ENCODE measurements around the gene LIPE. TPM values are rescaled to one million over a fixed set of nuclear protein-coding genes. Genes with fewer than 3 reads are reported as not detected.

Gene LIPE
- total RNA-seq, 1 donor from 2014 or later, result 39.0 TPM

GRCh38 chr19:42355896-42356295 lies 71.3 kb downstream of the LIPE start:
- H3K36me3 Mint-ChIP-seq (ENCODE audit: unreplicated experiment), result peaks cover 14% of the 10 kb centered on the region
- H3K9me3 Mint-ChIP-seq (ENCODE audit: unreplicated experiment), result peaks cover 5% of the 10 kb centered on the region
- H3K27ac Mint-ChIP-seq (ENCODE audit: unreplicated experiment), result no peak overlapping the region
- H3K27me3 Mint-ChIP-seq (ENCODE audit: unreplicated experiment), result peaks cover 5% of the 10 kb centered on the region
- H3K4me3 Mint-ChIP-seq (ENCODE audit: unreplicated experiment), result no peak overlapping the region
- peaks cover 7% of the 10 kb centered on the region for H3K4me1 Mint-ChIP-seq (ENCODE audit: low read depth, unreplicated experiment)
- no peak for DNase-seq
- no peak for TF ChIP-seq CTCF (IDR thresholded peaks at IDR 0.05; ENCODE audit: partially characterized antibody, unreplicated experiment)

- Mint-ChIP-seq H3K4me1 (ENCODE audit: low read depth, unreplicated experiment) (peaks cover 4% of the 10 kb centered on the region), H3K27me3 (ENCODE audit: unreplicated experiment) (peaks cover 7% of the 10 kb centered on the region), H3K9me3 (ENCODE audit: unreplicated experiment) (peaks cover 9% of the 10 kb centered on the region), H3K36me3 (ENCODE audit: unreplicated experiment) (peaks cover 14% of the 10 kb centered on the region), H3K27ac (ENCODE audit: unreplicated experiment) (no peak overlapping the region), H3K4me3 (ENCODE audit: unreplicated experiment) (no peak overlapping the region)
- DNase-seq, result no peak
- TF ChIP-seq CTCF (IDR thresholded peaks at IDR 0.05; ENCODE audit: partially characterized antibody, unreplicated experiment), result no peak
Measured at GRCh38 chr19:42353341-42354015, 73.7 kb downstream of the LIPE start.

GRCh38 chr19:42352301-42353259 lies 74.6 kb downstream of the LIPE start:
- Mint-ChIP-seq H3K27me3 (ENCODE audit: unreplicated experiment) (peaks cover 9% of the 10 kb centered on the region), H3K9me3 (ENCODE audit: unreplicated experiment) (peaks cover 9% of the 10 kb centered on the region), H3K36me3 (ENCODE audit: unreplicated experiment) (peaks cover 14% of the 10 kb centered on the region), H3K27ac (ENCODE audit: unreplicated experiment) (no peak overlapping the region), H3K4me3 (ENCODE audit: unreplicated experiment) (no peak overlapping the region), H3K4me1 (ENCODE audit: low read depth, unreplicated experiment) (peaks cover 1% of the 10 kb centered on the region)
- DNase-seq, result no peak
- TF ChIP-seq CTCF (IDR thresholded peaks at IDR 0.05; ENCODE audit: partially characterized antibody, unreplicated experiment), result no peak

Other genes starting within 250 kb of the LIPE start
- 30.7 TPM for gene DEDD2, start 209.7 kb downstream of the LIPE start, total RNA-seq (ENCODE audit: unreplicated experiment)
- 12.0 TPM for gene ZNF526, start 207.1 kb downstream of the LIPE start, total RNA-seq (ENCODE audit: unreplicated experiment)
- 83.2 TPM for gene GSK3A, start 184.8 kb downstream of the LIPE start, total RNA-seq (ENCODE audit: unreplicated experiment)
- 28.0 TPM for gene ERF, start 172.3 kb downstream of the LIPE start, total RNA-seq (ENCODE audit: unreplicated experiment)
- gene CIC, start 158.1 kb downstream of the LIPE start, total RNA-seq (ENCODE audit: unreplicated experiment), result 150 TPM
- 1.6 TPM for gene PRR19, start 125.3 kb downstream of the LIPE start, total RNA-seq (ENCODE audit: unreplicated experiment)
- gene PAFAH1B3, start 124.8 kb downstream of the LIPE start, total RNA-seq (ENCODE audit: unreplicated experiment), result 199 TPM
- gene TMEM145, start 114.1 kb downstream of the LIPE start, total RNA-seq (ENCODE audit: unreplicated experiment), result 24.7 TPM
- gene MEGF8, start 101.8 kb downstream of the LIPE start, total RNA-seq (ENCODE audit: unreplicated experiment), result 72.8 TPM
- 2.8 TPM for gene CNFN, start 37.1 kb downstream of the LIPE start, total RNA-seq (ENCODE audit: unreplicated experiment)
- gene CXCL17, start 15.6 kb upstream of the LIPE start, total RNA-seq (ENCODE audit: unreplicated experiment), result not detected
- gene CEACAM1, start 101.1 kb upstream of the LIPE start, total RNA-seq (ENCODE audit: unreplicated experiment), result 0.44 TPM
- gene CEACAM8, start 167.5 kb upstream of the LIPE start, total RNA-seq (ENCODE audit: unreplicated experiment), result not detected